GM12865 (cell line): ENCODE data around the gene CACNG4.

Experiments used
- DNase-seq: peaks from one replicate; pipeline ENCODE4 v3.0.0; 2010; ENCODE audit warnings: low read depth
- H3K4me3 ChIP-seq: 2 replicates; pipeline ENCODE4 v1.5.1; 2011; ENCODE audit warnings: mild to moderate bottlenecking, low read depth, low read length, control low read depth
- CTCF ChIP-seq: IDR thresholded peaks from 2 replicates; pipeline ENCODE4 v1.5.1; 2011; ENCODE audit warnings: low read length, control low read depth, low read depth, inconsistent platforms; ENCODE audit not compliant: insufficient read depth; ENCODE audit errors: missing control alignments

The CACNG4 gene

GRCh38 chr17:67021196-67021595, 56.7 kb downstream of the CACNG4 start:
- H3K4me3 ChIP-seq = no peak overlapping the region
- TF ChIP-seq CTCF = no peak
- DNase-seq = no peak

- no peak for DNase-seq
- H3K4me3 ChIP-seq = no peak overlapping the region
- no peak for TF ChIP-seq CTCF
These were observed 57.4 kb downstream of the CACNG4 start for GRCh38 chr17:67021743-67022450.

GRCh38 chr17:67022451-67022810, 57.9 kb downstream of the CACNG4 start:
- H3K4me3 ChIP-seq = no peak overlapping the region
- TF ChIP-seq CTCF = no peak
- DNase-seq = no peak

GRCh38 chr17:67024736-67025135, 60.2 kb downstream of the CACNG4 start:
- DNase-seq = no peak
- no peak overlapping the region for H3K4me3 ChIP-seq
- no peak for TF ChIP-seq CTCF

GRCh38 chr17:67025216-67025792, 60.8 kb downstream of the CACNG4 start:
- no peak overlapping the region for H3K4me3 ChIP-seq
- no peak for DNase-seq
- no peak for TF ChIP-seq CTCF

GRCh38 chr17:67026341-67026740, 61.8 kb downstream of the CACNG4 start:
- H3K4me3 ChIP-seq = no peak overlapping the region
- no peak for TF ChIP-seq CTCF
- DNase-seq = no peak
